ENCODE results near the gene DCXR. TPM values are rescaled to one million over a fixed set of nuclear protein-coding genes. Genes with fewer than 3 reads are reported as not detected.
"Not testable (repeated sequence)": the region's sequence is repeated elsewhere in the genome, so short reads cannot be mapped to it uniquely, and the experiment has no call there.

Gene DCXR
- total RNA-seq, 1 donor from 2014 or later, result 80.0 TPM

GRCh38 chr17:82047914-82048570 is 10.5 kb upstream of the DCXR start:
- ATAC-seq, result no peak
- intact Hi-C loops (cut with DNase I), result loop anchor here (10.0 kb wide), 1 partner anchor 267 kb away; the partner anchor contains the start of gene CD7
- DNase-seq (ENCODE audit: low spot score), result no peak

- DNase-seq (ENCODE audit: low spot score) (no peak), ATAC-seq (no peak)
- intact Hi-C loops (cut with DNase I), result loop anchor here (10.0 kb wide), 1 partner anchor 267 kb away; the partner anchor contains the start of gene CD7
Measured at GRCh38 chr17:82047379-82047778, 9.9 kb upstream of the DCXR start.

GRCh38 chr17:82046903-82047302 is 9.4 kb upstream of the DCXR start:
- ATAC-seq (no peak), DNase-seq (ENCODE audit: low spot score) (no peak)
- intact Hi-C loops (cut with DNase I), result loop anchor here (10.0 kb wide), 1 partner anchor 268 kb away; the partner anchor contains the start of gene CD7

GRCh38 chr17:82045936-82046484 is 8.5 kb upstream of the DCXR start:
- intact Hi-C loops (cut with DNase I), result loop anchor here (10.0 kb wide), 1 partner anchor 269 kb away; the partner anchor contains the start of gene CD7
- ATAC-seq (no peak), DNase-seq (ENCODE audit: low spot score) (no peak)

DNA sequence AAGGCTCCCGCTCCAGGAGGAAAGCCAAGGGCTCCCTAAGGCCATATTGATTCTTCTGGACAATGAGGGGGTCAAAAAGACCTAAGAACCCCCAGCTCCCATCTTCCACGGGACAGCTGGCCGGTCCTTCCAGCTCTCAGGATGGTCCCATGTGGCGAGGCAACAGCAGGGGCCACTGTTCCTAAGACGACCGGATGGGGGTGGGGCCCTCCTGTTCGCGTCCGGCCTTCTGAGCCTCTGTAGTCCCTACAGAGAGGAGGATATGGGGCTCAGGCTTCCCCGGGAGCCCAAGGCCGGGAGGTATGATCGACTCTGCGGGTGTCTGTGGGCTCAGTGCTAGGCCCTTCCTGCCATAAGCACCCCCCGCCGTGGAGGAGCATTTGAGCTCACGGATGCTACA is 6.0 kb upstream of the DCXR start:
- ATAC-seq (no peak), DNase-seq (ENCODE audit: low spot score) (no peak)
- intact Hi-C loops (cut with DNase I), result loop anchor here (10.0 kb wide), 1 partner anchor 271 kb away; the partner anchor contains the start of gene CD7

- ATAC-seq (no peak), DNase-seq (ENCODE audit: low spot score) (no peak)
- intact Hi-C loops (cut with DNase I), result loop anchor here (10.0 kb wide), 1 partner anchor 272 kb away; the partner anchor contains the start of gene CD7
Measured at GRCh38 chr17:82042649-82043048, 5.2 kb upstream of the DCXR start.

DNA sequence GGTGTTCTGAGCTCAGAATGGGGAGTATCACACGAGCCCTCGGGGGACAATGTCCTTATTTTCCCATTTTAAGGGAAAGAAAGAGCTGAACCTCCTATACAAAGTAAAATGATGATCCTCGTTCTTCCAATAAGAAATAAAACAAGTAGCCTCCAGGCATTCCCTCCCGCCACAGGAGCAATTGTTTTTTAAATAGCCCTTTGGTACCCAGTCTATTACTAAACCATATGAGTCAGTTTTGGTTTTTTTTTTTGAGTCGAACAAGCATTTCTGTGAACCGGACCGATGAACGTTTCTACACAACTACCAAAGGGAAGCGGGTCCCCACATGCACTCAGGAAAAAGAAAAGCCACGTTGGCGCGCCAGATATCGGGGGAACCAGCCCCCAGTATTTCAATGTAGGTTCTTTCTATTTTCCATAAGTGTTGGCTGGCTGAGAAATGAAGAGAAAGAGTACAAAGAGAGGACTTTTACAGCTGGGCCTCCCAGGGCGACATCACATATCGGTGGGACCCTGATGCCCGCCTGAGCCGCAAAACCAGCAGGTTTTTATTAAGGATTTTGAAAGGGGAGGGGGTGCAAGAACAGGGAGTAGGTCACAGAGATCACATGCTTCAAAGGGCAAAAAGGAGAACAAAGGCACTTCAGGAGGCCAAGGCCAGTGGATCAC is 3.8 kb upstream of the DCXR start:
- intact Hi-C loops (cut with DNase I), result loop anchor here (10.0 kb wide), 1 partner anchor 274 kb away; the partner anchor contains the start of gene CD7
- ATAC-seq, result no peak
- DNase-seq (ENCODE audit: low spot score), result no peak

- no peak for ATAC-seq
- DNase-seq (ENCODE audit: low spot score), result no peak
- intact Hi-C loops (cut with DNase I), result loop anchor here (10.0 kb wide), 2 partner anchors 45 to 275 kb away; partner anchors contain the start of gene CD7
Measured at GRCh38 chr17:82039695-82040299, 2.3 kb upstream of the DCXR start.

DNA sequence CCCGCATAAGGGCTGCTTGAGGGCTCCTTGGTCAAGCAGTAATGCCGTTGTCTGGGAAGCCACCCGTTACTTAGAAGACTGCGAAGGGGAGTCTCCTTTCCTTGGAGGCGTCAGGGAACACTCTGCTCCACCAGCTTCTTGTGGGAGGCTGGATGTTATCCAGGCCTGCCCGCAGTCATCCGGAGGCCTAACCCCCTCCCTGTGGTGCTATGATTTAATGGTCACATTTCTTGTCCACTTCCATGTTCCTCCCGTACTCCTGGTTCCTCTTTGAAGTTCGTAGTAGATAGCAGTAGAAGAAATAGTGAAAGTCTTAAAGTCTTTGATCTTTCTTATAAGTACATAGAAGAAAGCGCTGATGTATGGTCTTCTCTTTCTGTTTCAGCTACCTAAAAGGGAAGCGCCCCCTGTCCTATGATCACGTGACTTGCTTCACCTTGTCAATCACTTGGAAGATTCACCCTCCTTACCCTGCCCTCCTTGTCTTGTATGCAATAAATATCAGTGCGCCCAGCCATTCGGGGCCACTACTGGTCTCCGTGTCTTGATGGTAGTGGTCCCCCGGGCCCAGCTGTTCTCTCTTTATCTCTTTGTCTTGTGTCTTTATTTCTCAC is 1.4 kb upstream of the DCXR start:
- intact Hi-C loops (cut with DNase I), result loop anchor here (10.0 kb wide), 1 partner anchor 46 kb away; no protein-coding TSS in a partner anchor
- DNase-seq (ENCODE audit: low spot score); ATAC-seq: not testable (repeated sequence)

DNA sequence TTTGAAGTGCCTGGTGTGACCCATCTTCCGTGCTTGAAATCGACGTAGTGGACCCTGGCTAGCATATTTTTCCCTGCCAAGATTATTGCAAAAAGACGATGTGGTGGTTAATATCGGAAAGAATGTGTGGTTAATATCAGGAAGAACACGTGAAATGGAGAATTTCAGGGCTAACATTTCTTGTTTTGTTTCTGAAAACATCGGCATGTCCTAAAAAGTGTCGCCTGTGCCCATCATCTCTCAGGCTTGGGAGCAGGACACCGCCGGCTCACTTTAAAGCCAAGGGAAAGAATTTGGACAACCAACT is 345 bp upstream of the DCXR start:
- intact Hi-C loops (cut with DNase I), result loop anchor here (10.0 kb wide), 1 partner anchor 47 kb away; no protein-coding TSS in a partner anchor
- no peak for DNase-seq (ENCODE audit: low spot score)
- no peak for ATAC-seq

DNA sequence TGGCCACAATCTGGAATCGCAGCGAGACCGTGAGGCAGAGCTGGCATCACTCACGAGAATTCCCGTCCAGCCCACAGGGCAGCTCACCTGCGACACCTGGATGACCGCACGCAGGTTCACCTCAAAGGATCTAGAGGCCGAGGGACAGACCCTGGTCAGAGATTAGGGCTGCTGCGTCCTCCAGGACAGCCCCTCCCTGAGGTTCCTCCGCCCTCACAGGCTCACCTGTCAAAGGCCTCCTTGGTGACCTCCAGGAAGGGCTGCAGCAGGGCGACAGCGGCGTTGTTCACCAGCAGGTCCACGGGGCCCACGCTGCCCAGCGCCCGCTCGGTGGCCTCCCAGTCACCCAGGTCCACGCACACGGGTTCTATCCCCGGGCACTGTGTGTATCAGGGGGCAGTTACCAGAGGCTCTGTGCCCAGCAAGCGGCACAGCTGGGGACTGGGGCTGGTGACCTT is 834 bp downstream of the DCXR start:
- ATAC-seq, result no peak
- intact Hi-C loops (cut with DNase I), result loop anchor here (10.0 kb wide), 1 partner anchor 48 kb away; no protein-coding TSS in a partner anchor
- no peak for DNase-seq (ENCODE audit: low spot score)

DNA sequence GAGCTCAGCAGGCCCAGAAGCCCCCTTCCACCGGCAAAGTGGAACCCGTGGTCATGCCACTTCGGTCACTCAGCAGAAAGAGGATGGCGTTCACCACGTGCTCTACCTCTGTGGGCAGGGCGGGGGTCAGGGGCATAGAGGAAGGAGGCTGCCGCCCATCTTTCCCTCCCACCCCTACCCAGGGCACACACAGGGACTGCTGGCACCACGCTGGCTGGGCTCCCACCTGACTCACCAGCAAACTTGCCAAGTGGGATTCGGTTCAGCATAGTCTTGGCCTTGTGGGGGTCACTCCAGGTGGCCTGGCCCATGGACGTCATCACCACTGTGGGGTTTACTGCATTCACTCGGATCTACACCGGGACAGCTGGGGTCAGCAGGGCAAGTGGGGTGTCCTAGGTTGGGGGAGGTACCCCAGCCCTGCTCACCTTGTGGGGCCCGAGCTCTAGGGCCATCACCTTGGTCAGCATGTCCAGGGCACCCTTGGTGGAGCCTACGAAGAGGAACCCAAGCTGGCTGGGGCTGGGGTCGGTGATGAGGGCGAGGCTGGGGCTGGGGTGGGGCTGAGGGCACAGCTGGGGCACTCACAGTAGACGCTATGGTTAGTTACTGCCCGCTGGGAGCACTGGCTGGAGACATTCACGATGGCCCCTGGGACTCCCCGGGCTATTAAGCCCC is 1.4 kb downstream of the DCXR start:
- intact Hi-C loops (cut with DNase I), result loop anchor here (10.0 kb wide), 1 partner anchor 49 kb away; no protein-coding TSS in a partner anchor
- ATAC-seq (no peak), DNase-seq (ENCODE audit: low spot score) (no peak)

- ATAC-seq, result no peak
- no peak for DNase-seq (ENCODE audit: low spot score)
- intact Hi-C loops (cut with DNase I), result loop anchor here (10.0 kb wide), 1 partner anchor 49 kb away; no protein-coding TSS in a partner anchor
Measured at GRCh38 chr17:82035488-82035887, 2.0 kb downstream of the DCXR start.

- ATAC-seq, result no peak
- intact Hi-C loops (cut with DNase I), result loop anchor here (10.0 kb wide), 1 partner anchor 50 kb away; no protein-coding TSS in a partner anchor
- DNase-seq (ENCODE audit: low spot score), result no peak
Measured at GRCh38 chr17:82034371-82035011, 3.0 kb downstream of the DCXR start.

GRCh38 chr17:82033359-82034085 is 4.0 kb downstream of the DCXR start:
- intact Hi-C loops (cut with DNase I), result loop anchor here (10.0 kb wide), 1 partner anchor 51 kb away; no protein-coding TSS in a partner anchor
- no peak for ATAC-seq
- DNase-seq (ENCODE audit: low spot score), result no peak

- DNase-seq (ENCODE audit: low spot score) (no peak), ATAC-seq (no peak)
- intact Hi-C loops (cut with DNase I), result loop anchor here (1.0 to 10.0 kb wide), 2 partner anchors 23 to 53 kb away; no protein-coding TSS in a partner anchor
Measured at GRCh38 chr17:82031885-82032627, 5.4 kb downstream of the DCXR start.

Measured in sciatic nerve (tissue), 2 donors.